K562 (cell line): ENCODE measurements around the gene GALNT18. TPM values are rescaled to one million over a fixed set of nuclear protein-coding genes. Genes with fewer than 3 reads are reported as not detected.

Experiments
- ATAC-seq: fragments of 200-7000 bp; cut with Tn5 transposase; 3 replicates; pipeline ENCODE4 v1.9.1; 2020; ENCODE audit warnings: moderate library complexity
- BruUV-seq: library from RNA; stranded (reverse); fragments of 400-500 nt; replicated peaks from 2 replicates; lab custom pipeline; 2021; lab: Mats Ljungman, UMichigan
- CTCF ChIA-PET: fragments of 300-600 bp; formaldehyde crosslinking; extraction: SDS; loops from one replicate; lab custom pipeline; 2021; ENCODE audit warnings: low intra/inter-chr PET ratio; lab: Yijun Ruan, JAX
- POLR2A ChIA-PET: fragments of 300-600, 350-650 bp; sonication (Branson Sonifier 250); formaldehyde crosslinking; extraction: SDS; loops from one replicate; lab custom pipeline; 2021; ENCODE audit warnings: antibody characterized with exemption, inconsistent platforms; lab: Yijun Ruan, JAX
- DNase-seq, 4 experiments: peaks; one replicate each; pipeline versions ENCODE4 v3.0.0 to v3.0.0-alpha.2; 2011 to 2018; ENCODE audit warnings: low spot score in 3 of 4, mixed read lengths in 3 of 4; ENCODE audit errors: extremely low read depth in 1 of 4
- FAIRE-seq: peaks from 2 replicates; lab custom pipeline; 2011; peaks lifted over from hg19 to GRCh38; lab: Jason Lieb, UNC
- H2AFZ ChIP-seq: 2 replicates; pipeline ENCODE4 v1.6.0; 2011; ENCODE audit warnings: low read depth, low read length, control low read depth, inconsistent platforms
- H3K27ac ChIP-seq: fragments of 200-600 bp; 3 replicates; pipeline ENCODE4 v1.8.0; 2011; ENCODE audit warnings: low read depth, mild to moderate bottlenecking, control low read depth, inconsistent platforms, low read length, moderate library complexity, mixed read lengths; ENCODE audit errors: extremely low read depth
- H3K27me3 ChIP-seq, 2 experiments: fragments of 300-600 bp in 1 of 2; 2 replicates in 1 of 2; 3 replicates in 1 of 2; pipeline versions ENCODE4 v1.6.0 to v1.8.0; 2011; ENCODE audit warnings: inconsistent platforms in 2 of 2, low read length in 2 of 2, mild to moderate bottlenecking in 1 of 2, mixed read lengths in 1 of 2, moderate library complexity in 1 of 2; ENCODE audit not compliant: control insufficient read depth in 2 of 2, insufficient read depth in 2 of 2
- H3K36me3 ChIP-seq: fragments of 300-600 bp; 3 replicates; pipeline ENCODE4 v1.8.0; 2011; ENCODE audit warnings: mild to moderate bottlenecking, low read length, inconsistent platforms; ENCODE audit not compliant: control insufficient read depth, insufficient read depth
- H3K4me1 ChIP-seq, 2 experiments: fragments of 200-600 bp in 1 of 2; replicated peaks in 1 of 2; 2 replicates in 1 of 2; 3 replicates in 1 of 2; pipeline versions ENCODE4 v1.5.1 to v1.8.0; 2011; ENCODE audit warnings: inconsistent platforms in 2 of 2, low read length in 2 of 2, mild to moderate bottlenecking in 1 of 2, mixed read lengths in 1 of 2, moderate library complexity in 1 of 2; ENCODE audit not compliant: control insufficient read depth in 2 of 2, insufficient read depth in 2 of 2
- H3K4me2 ChIP-seq: 2 replicates; pipeline ENCODE4 v1.6.1; 2011; ENCODE audit warnings: low read length, control low read depth, inconsistent platforms, mixed read lengths; ENCODE audit not compliant: insufficient read depth
- H3K4me3 ChIP-seq: fragments of 200-600 bp; sonication (generic), shearing (Covaris generic); 2 replicates; pipeline ENCODE4 v1.5.1; 2016; ENCODE audit warnings: control low read depth, inconsistent platforms
- H3K79me2 ChIP-seq: fragments of 200-600 bp; 3 replicates; pipeline ENCODE4 v1.8.0; 2011; ENCODE audit warnings: low read length, inconsistent platforms; ENCODE audit not compliant: control insufficient read depth, insufficient read depth
- H3K9ac ChIP-seq, 2 experiments: 2 replicates each; pipeline versions ENCODE4 v1.6.0 to v1.6.1; 2011; ENCODE audit warnings: low read depth in 2 of 2, low read length in 2 of 2, control low read depth in 1 of 2, inconsistent platforms in 1 of 2, mild to moderate bottlenecking in 1 of 2, mixed read lengths in 1 of 2; ENCODE audit not compliant: insufficient read depth in 1 of 2
- H3K9me1 ChIP-seq: one replicate; pipeline ENCODE4 v1.6.0; 2011; ENCODE audit warnings: inconsistent platforms, mild to moderate bottlenecking, low read length, moderate library complexity; ENCODE audit not compliant: control insufficient read depth, insufficient read depth
- H3K9me3 ChIP-seq: replicated peaks from 2 replicates; pipeline ENCODE4 v1.5.1; 2011; ENCODE audit warnings: low read depth, low read length, inconsistent platforms; ENCODE audit not compliant: control insufficient read depth, insufficient read depth
- H4K20me1 ChIP-seq: replicated peaks from 2 replicates; pipeline ENCODE4 v1.6.1; 2011; ENCODE audit warnings: low read length, inconsistent platforms, mixed read lengths; ENCODE audit not compliant: control insufficient read depth, insufficient read depth
- FOXK1 ChIP-seq: sonication (generic); formaldehyde crosslinking; IDR thresholded peaks from 2 replicates; pipeline ENCODE4 v1.8.0; 2022; ENCODE audit warnings: missing genetic modification reagents, mild to moderate bottlenecking, borderline replicate concordance
- GTF2F1 ChIP-seq: IDR thresholded peaks from 2 replicates; pipeline ENCODE4 v1.6.1; 2011; ENCODE audit warnings: low read depth, low read length, improper control_type of control experiment
- HDAC1 ChIP-seq, 2 experiments: fragments of 450-650 bp; IDR thresholded peaks; 2 replicates each; pipeline ENCODE4 v1.6.1; 2016 to 2017; ENCODE audit warnings: inconsistent platforms in 1 of 2, mild to moderate bottlenecking in 1 of 2, moderate library complexity in 1 of 2
- HMG20B ChIP-seq: fragments of 250-450 bp; sonication (Bioruptor Pico); IDR thresholded peaks from 2 replicates; pipeline ENCODE4 v1.5.0; 2021; ENCODE audit warnings: mild to moderate bottlenecking
- MCM2 ChIP-seq: fragments of 450-650 bp; IDR thresholded peaks from 2 replicates; pipeline ENCODE4 v1.6.1; 2017; ENCODE audit warnings: low read depth, mild to moderate bottlenecking
- MECOM ChIP-seq: fragments of 250-450 bp; sonication (Bioruptor Pico); IDR thresholded peaks from 2 replicates; pipeline ENCODE4 v1.8.0; 2022; ENCODE audit warnings: inconsistent platforms
- MIER1 ChIP-seq: fragments of 450-650 bp; IDR thresholded peaks from 2 replicates; pipeline ENCODE4 v1.6.1; 2016; ENCODE audit warnings: antibody characterized with exemption, mild to moderate bottlenecking, low read depth
- MXI1 ChIP-seq: IDR thresholded peaks from 2 replicates; pipeline ENCODE4 v1.6.1; 2011; ENCODE audit warnings: low read depth, mild to moderate bottlenecking, improper control_type of control experiment, low read length
- PHF20 ChIP-seq: fragments of 450-650 bp; IDR thresholded peaks from 2 replicates; pipeline ENCODE4 v1.6.1; 2018; ENCODE audit not compliant: partially characterized antibody
- SMARCA4 ChIP-seq: fragments of 450-650 bp; IDR thresholded peaks from 2 replicates; pipeline ENCODE4 v1.6.1; 2016
- SMARCE1 ChIP-seq: fragments of 450-650 bp; IDR thresholded peaks from 2 replicates; pipeline ENCODE4 v1.7.1; 2016; ENCODE audit warnings: mild to moderate bottlenecking
- TEAD4 ChIP-seq, 2 experiments: sonication (generic) in 1 of 2; formaldehyde crosslinking in 1 of 2; IDR thresholded peaks; 2 replicates each; pipeline versions ENCODE4 v1.6.1 to v1.8.0; 2012 to 2022; ENCODE audit warnings: borderline replicate concordance in 1 of 2, inconsistent platforms in 1 of 2, low read length in 1 of 2, mild to moderate bottlenecking in 1 of 2, missing genetic modification reagents in 1 of 2
- TOE1 ChIP-seq, 2 experiments: fragments of 450-650 bp in 1 of 2; sonication (generic) in 1 of 2; formaldehyde crosslinking in 1 of 2; IDR thresholded peaks; 2 replicates each; pipeline versions ENCODE4 v1.7.1 to v1.8.0; 2016 to 2022; ENCODE audit warnings: borderline replicate concordance in 2 of 2, mild to moderate bottlenecking in 2 of 2, antibody characterized with exemption in 1 of 2, inconsistent platforms in 1 of 2, low read depth in 1 of 2, missing genetic modification reagents in 1 of 2, moderate library complexity in 1 of 2
- ZNF232 ChIP-seq: sonication (generic); formaldehyde crosslinking; IDR thresholded peaks from 2 replicates; pipeline ENCODE4 v1.8.0; 2022; ENCODE audit warnings: mild to moderate bottlenecking, missing genetic modification reagents
- WGBS: fragments of 100-300 bp; shearing (Covaris generic); methylation state at CpG from one replicate; pipeline ENCODE4 v1.1.6; 2016; ENCODE audit warnings: low coverage, mixed read lengths; ENCODE audit not compliant: insufficient coverage; ENCODE audit errors: missing lambda C conversion rate; 5-methylcytosine and 5-hydroxymethylcytosine counted together
- in situ Hi-C: fragments of 300-500 bp; cut with MboI; formaldehyde crosslinking; loops from 4 replicates; pipeline ENCODE4 v1.15.0; 2018; ENCODE audit warnings: inconsistent platforms, mixed read lengths
- intact Hi-C: fragments of 100-400 bp; cut with micrococcal nuclease; formaldehyde crosslinking; loops from 2 replicates; pipeline ENCODE4 v1.14.2; 2022
- polyA plus RNA-seq, 8 experiments: library from polyadenylated mRNA; depleted of rRNA in 4 of 8; stranded (reverse) in 5 of 8; unstranded in 3 of 8; fragments of >200 nt; fragmentation: Nextera tagmentation in 2 of 8; fragmentation: Illumina TruSeq in 1 of 8; extraction: Ambion mirVana in 2 of 8; extraction: Trizol in 1 of 8; gene quantifications; 2 replicates each; pipeline versions ENCODE4 v1.2.1 to v1.2.3, GENCODE V29; 2011 to 2014; ENCODE audit warnings: inconsistent platforms in 1 of 8, missing spikeins in 1 of 8
- total RNA-seq, 7 experiments: library from RNA; depleted of rRNA in 6 of 7; stranded (reverse); fragments of >200 nt in 6 of 7; fragmentation: Illumina TruSeq in 2 of 7; extraction: Trizol in 2 of 7; gene quantifications; 2 replicates each; pipeline versions ENCODE4 v1.2.1 to v1.2.3, GENCODE V29; 2011 to 2021; ENCODE audit warnings: low replicate concordance in 1 of 7
- TF ChIP-seq, protein P1 (sequence below): fragments of 250-450 bp; sonication (Bioruptor Pico); IDR thresholded peaks from 2 replicates; pipeline ENCODE4 v1.8.0; 2022; ENCODE audit warnings: moderate library complexity, mild to moderate bottlenecking, inconsistent platforms
- TF ChIP-seq, protein P2 (sequence below): fragments of 250-450 bp; sonication (Bioruptor Pico); IDR thresholded peaks from 2 replicates; pipeline ENCODE4 v1.4.0; 2020; ENCODE audit warnings: mild to moderate bottlenecking, moderate library complexity

Gene GALNT18
- total and polyA plus RNA-seq, 9 of the 15 experiments (the other 6 are each of a cell fraction or from before 2014, with no cell fraction given) = not detected

DNA sequence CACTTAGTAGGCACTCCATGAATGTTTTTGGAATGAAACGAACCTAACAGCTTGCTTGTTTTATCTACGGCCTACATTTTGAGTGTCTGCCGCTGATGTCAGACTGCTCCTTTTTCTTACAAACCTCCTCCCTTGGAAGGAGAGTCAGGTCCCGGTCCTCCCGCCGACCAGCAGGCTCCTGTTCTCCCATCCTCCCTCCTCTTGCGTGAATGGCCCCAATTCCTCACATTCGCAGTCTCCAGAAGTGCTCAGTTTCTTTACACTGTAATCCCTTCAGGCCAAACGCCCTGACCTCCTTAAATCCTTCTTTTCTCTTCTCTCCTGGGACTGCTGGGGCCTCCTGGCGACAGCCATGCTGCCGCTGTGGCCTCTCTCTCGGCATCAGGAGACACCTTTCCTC lies 186.2 kb downstream of the GALNT18 start (continued):
- no peak for TF ChIP-seq PHF20
- no peak for TF ChIP-seq GTF2F1

DNA sequence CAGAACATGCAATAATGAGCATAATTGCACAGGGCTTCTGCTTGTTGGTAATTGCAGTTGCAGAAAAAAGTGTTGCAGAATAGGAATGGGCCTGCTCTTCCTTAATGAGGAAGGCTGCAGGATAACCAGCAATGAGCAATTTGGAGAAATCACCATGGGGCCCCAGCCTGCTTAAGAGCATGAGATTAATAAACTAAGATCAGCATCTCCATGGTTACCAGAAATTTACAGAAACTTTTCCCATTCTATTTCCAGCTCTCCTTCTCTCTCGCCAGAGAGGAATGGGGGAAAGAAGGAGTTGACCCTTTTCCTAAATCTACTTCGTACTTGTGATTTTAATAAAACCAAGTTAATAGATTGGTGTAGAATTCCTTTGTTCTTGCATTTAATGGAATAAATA lies 187.8 kb downstream of the GALNT18 start:
- intact Hi-C loops = no loop called here
- no TSS peak for BruUV-seq
- ChIA-PET CTCF (no interaction called here), POLR2A (no interaction called here)
- TF ChIP-seq, protein P1, sequence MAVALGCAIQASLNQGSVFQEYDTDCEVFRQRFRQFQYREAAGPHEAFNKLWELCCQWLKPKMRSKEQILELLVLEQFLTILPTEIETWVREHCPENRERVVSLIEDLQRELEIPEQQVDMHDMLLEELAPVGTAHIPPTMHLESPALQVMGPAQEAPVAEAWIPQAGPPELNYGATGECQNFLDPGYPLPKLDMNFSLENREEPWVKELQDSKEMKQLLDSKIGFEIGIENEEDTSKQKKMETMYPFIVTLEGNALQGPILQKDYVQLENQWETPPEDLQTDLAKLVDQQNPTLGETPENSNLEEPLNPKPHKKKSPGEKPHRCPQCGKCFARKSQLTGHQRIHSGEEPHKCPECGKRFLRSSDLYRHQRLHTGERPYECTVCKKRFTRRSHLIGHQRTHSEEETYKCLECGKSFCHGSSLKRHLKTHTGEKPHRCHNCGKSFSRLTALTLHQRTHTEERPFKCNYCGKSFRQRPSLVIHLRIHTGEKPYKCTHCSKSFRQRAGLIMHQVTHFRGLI (CRISPR knock-in tag) = no peak
- TF ChIP-seq MXI1 (no peak), FOXK1 (CRISPR knock-in tag) (no peak), MIER1 (no peak), SMARCA4 (no peak), TOE1 (IDR thresholded peaks at IDR 0.05; ENCODE audit: borderline replicate concordance) (no peak), TOE1 (CRISPR knock-in tag; IDR thresholded peaks at IDR 0.05; ENCODE audit: borderline replicate concordance, low read depth) (no peak), HDAC1 (IDR thresholded peaks at IDR 0.05) (no peak), TEAD4 (IDR thresholded peaks at IDR 0.05; ENCODE audit: low read length) (no peak), TEAD4 (CRISPR knock-in tag; IDR thresholded peaks at IDR 0.05; ENCODE audit: borderline replicate concordance) (no peak), MCM2 (no peak), HMG20B (no peak), MECOM (CRISPR knock-in tag) (no peak), SMARCE1 (no peak), ZNF232 (CRISPR knock-in tag) (no peak)
- TF ChIP-seq, protein P2, sequence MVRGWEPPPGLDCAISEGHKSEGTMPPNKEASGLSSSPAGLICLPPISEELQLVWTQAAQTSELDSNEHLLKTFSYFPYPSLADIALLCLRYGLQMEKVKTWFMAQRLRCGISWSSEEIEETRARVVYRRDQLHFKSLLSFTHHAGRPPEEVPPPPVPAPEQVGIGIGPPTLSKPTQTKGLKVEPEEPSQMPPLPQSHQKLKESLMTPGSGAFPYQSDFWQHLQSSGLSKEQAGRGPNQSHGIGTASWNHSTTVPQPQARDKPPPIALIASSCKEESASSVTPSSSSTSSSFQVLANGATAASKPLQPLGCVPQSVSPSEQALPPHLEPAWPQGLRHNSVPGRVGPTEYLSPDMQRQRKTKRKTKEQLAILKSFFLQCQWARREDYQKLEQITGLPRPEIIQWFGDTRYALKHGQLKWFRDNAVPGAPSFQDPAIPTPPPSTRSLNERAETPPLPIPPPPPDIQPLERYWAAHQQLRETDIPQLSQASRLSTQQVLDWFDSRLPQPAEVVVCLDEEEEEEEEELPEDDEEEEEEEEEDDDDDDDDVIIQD (CRISPR knock-in tag) = no peak
- Histone ChIP-seq H3K36me3 (no peaks in the 10 kb centered on the region), H3K9ac (no peak overlapping the region), H3K4me3 (no peak overlapping the region), H3K9me1 (no peaks in the 10 kb centered on the region), H3K9me3 (no peaks in the 10 kb centered on the region), H3K27ac (no peak overlapping the region), H3K4me1 (no peaks in the 10 kb centered on the region), H4K20me1 (no peaks in the 10 kb centered on the region; the same call in 1 of the 2 replicates), H3K79me2 (no peaks in the 10 kb centered on the region), H3K4me2 (no peak overlapping the region), H2AFZ (no peak overlapping the region), H3K27me3 (peaks cover 5 to 40% of the 10 kb centered on the region in 2 experiments; a peak in 4 of 5 replicates)
- DNase-seq (no peak), FAIRE-seq (no peak), ATAC-seq (no peak)
- in situ Hi-C loops = no loop called here
- WGBS = 0% methylated on average over 2 of the region's 2 CpGs
